SKM-1 treated with dmso at 0.1 percent for 144 hours (cell line): ENCODE data around the gene ACVR1C.

ENCODE experiments used
- DNase-seq: peaks from one replicate; lab custom pipeline; 2025; ENCODE audit not compliant: unreplicated experiment; lab: John Stamatoyannopoulos, UW

The ACVR1C gene

DNA sequence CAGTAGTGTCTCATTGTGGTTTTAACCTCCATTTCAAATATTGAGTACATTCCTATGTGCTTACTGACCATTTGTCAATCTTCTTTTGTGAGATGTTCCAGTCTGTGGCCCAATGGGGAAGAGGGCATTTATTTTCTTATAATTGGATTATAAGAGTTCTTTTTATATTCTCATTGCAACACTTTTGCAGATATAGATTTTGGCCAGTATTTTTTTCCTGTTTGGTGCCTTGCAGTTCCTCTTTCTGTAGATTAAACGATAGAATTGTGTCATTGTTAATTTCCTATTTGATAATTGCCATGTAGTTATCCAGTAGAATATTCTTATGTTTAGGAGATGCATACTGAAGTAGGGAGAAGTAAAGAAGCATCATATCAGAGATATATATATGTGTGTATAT is 128.3 kb downstream of the ACVR1C start:
- peak; percentile 32 for DNase-seq

DNA sequence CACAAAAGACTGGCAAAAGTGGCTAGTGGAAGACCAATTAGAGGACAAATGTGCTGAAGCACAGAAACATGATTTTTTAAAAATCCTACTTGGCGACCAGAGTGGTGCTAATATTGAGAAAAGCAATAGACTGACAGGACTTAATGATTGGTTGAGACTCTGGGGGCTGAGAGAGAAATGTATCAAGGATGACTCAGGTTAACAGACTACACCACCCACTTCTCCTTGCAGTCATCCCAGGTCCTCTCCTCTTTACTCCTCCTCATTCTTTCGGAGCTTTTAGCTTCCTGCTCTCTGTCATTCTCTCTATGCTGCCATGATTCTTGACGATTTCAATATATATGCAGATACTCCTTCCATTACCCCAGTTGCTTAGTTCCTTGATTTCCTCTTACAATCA is 130.2 kb downstream of the ACVR1C start:
- DNase-seq = no peak

DNA sequence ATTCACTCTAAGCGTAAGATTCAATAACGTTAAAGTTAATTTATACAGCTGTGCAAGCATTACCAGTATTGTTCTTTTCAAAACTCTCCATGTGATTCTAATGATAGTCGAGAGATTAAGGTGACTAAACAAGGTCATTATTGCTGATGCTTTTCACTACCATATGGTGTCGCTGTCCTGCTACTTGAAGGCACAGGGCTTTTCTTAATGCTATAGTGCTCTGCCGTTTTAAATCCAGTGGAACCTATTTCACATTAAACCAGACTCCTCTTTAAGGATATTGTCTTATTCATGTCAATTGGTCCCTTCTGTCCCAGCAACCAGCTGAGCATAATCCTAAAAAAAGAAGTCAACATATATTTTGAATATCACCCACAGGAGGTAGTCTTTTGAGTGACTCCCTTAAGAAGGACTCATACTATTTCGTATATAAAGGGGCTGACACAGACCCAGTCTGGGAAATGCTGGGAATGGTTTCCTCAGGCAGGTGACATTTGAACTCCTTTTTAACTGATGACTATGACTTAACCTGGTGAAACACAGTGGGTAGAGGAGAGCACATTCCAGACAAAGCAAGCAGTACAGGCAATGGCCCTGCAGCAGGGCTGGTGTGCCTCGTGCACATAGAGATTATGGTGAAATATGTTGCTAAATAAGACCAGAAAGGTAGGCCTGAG is 130.9 kb downstream of the ACVR1C start:
- peak; percentile 73 for DNase-seq

DNA sequence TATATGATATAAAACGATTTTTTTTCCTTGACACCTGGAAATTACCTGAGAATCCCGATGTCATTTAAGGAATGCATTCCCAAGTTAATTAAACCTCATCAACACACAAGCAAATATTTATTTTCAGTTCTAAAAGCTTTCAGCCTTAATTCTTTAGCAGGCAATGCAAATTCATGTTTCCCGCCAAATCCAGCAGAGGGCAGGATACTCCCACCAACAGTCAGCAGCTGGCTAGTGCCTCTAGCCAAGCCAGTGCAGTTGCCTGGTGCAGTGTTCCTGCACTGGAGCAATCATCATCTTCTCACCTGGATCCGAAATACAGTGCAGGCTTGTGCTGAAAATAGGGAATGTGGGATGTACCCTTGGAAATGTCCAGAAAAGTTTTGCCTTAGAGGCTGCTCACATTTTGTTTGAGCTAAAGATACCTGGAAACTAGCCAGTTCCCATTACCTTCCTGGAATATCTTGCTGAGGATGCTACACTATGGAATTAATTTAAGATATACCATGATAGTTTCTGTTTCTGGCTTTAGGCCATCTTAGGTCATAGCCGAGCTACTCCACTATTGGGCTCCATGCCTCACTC is 136.4 kb downstream of the ACVR1C start:
- DNase-seq = peak; percentile 40

DNA sequence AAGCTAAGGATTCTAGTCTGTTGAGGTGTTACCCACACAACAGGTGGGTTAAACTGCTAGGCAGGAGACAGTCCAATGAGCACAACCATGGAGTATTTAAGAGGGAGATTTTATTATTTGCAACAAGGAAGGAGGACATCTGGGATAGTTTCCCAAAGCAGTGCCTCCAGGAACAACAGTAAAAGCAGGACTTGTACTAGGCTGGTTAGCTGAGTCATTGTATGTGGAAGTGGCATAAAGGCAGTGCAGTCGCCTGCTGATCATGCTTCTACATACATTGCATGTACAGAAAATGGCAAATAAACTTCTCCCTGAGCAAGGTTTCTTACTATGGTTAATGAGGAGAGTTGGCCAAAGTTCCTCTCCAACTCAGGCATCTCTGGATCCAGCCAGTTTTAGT is 138.7 kb downstream of the ACVR1C start:
- no peak for DNase-seq

DNA sequence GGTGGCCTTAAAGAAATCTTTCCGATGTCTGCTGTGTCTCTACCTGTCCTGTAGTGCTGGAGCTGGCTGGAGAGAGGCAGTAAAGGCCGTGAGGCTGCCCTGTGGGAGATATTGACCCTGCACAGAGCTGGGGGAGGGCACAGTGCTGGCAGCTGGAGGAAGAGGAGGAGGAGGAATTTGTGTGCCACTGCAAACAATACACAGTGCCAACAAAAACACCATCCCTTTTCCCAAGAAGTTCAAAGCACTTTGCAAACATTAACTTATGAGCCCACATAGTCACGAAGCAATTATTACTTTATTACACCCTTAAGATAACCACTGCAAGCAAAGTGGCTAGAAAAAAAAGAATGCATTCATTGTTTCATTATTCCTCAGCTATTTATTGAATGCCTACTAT is 139.8 kb downstream of the ACVR1C start:
- no peak for DNase-seq

DNA sequence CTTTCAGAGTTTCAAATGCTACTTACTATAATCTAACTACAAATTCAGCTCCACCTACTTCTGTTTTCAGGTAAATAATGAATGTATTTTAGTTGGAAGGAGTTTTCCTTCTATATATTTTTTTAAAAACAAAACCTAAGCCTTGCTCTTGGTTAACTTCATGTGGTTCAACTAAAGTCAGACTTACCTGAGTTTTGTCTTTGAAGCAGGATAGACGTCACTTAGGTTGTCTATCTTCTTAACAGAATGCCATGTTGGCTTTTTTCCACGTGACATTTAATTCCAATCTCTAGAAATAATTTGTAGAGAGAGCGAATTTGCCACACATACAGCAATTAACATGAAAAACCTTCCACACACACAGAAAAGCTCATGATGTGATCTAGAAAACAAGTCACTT is 140.9 kb downstream of the ACVR1C start:
- DNase-seq = no peak

DNA sequence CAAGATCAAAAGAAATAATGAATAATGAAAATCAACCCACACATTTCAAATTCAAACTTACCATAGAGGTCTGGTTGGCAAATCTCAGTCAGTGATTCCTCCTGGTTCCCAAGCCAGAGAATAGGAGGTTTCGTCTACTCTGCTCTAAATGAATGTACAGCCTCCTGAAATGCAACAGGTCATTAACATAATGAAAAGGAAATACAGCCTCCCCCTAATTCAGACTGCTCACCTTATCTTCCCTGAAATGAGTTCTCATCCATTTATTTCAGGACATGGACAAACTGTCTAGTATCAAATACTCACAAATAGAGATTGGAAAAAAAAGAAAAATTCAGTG is 141.4 kb downstream of the ACVR1C start:
- no peak for DNase-seq

DNA sequence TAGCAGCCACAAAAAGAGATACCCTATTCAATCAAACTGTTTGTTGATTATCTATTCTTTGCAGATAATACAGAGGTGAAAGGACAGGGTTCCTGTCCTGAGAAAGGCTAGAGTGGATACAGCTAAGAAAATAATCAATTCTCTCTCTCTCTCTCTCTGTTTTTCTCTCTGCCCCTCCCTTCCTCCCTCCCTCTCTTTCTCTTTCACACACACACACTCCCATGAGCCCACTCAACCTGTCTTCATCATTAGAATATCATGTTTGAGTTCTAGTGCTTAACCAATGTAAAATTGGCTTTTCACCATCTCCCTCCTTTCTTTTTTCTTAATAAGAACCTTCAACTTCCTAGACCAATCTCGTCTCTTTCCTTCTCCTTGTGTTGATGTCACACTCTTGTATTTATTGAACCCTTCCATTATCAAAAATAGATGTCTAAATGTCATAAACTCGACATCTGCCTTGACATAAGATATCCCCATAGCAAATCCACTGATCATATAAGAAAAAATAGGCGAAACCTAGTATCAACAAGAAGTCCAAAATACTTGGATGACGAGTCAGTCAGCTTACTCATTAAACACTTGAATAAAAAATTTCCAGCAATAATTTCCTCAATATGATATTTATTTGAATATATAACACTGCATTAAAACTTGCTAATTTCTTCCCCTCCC is 141.9 kb downstream of the ACVR1C start:
- DNase-seq = no peak

DNA sequence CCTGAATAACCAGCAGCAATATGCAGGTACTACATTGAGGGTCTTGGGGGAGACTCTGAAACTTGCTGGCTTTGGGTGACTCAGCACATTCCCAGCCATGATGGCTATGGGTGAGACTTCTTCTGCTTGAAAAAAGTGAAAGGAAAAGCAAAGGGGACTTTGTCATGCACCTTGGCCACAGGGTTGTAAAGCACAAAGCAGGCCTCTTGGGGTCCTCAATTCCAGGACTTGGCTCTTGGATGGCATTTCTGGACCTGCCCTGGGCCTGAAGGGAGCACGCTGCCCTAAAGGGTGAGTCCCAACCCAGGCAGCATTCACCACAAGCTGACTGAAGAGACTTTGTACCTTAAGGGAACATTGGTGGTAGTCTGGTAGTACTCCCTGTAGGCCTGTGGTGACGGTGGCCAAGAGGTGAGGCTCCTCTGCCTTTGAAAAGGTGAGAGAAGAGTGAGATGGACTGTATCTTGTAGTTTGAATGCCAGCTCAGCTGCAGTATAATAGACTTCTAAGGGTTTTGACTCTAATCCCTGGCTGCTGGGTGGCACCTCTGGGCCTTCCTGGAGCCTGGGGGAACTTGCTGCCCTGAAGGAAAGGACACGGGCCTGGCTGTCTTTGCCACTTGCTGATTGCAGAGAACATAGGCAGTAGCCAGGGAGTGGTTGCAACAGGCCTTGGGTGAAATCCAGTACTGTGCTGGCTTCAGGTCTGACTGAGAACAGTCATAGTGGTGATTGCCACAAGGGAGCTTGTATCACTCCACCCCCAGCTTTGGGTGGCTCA is 148.3 kb downstream of the ACVR1C start:
- no peak for DNase-seq

DNA sequence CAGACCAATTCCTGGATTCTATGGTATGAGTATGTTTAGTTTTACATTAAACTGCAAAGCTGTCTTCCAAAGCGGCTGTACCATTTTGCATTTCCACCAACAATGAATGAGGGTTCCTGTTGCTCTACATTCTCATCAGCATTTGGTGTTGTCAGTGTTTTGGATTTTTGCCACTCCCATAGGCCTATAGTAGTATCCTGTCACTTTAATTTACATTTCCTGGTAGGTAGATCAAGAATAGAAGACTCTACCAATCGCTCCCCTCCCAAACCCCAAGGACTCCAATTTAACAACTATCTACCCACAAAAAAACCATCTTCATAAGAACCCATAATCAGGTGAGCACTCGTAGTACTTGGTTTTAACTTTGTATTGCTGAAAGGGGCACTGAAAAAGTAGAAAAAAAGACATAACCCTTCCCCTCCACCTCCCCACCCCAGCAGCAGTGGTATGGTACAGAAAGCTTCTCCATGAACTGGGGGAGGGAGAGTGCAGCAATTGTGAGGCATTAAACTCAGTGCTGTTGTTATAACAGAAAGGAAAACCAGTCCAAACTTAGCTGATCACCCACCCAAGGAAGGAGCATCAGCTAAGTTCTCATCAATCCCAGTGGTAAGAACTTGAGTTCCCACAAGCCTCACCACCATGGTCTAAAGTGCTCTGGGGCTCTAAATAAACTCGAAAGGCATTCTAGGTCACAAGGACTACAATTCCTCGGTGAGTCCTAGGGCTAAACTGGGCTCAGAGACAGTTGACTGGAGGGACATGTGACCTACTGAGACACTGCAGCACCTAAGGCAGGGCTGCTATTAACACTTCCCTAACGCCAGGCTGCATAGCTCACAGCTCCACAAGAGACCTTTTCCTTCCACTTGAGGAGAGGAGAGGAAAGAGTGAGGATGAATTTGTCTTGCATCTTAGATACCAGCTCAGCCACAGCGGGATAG is 149.3 kb downstream of the ACVR1C start:
- no peak for DNase-seq

DNA sequence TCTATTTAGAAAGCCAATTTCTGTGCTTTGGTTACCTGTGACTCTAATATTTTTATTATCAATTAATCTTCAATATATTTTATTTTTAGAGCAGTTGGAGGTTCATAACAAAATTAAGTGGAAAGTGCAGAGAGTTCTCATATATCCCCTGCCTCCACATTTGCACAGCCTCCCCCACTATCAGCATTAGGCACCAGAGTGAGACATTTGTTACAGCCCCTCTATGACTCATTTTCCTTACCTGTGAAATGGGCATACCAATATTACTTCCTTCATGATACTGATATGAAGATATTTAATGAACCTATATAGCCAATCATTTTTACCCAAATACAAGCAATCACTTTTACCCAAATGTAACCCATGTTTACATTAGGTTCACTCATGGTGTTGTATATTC is 150.7 kb downstream of the ACVR1C start:
- DNase-seq = no peak

DNA sequence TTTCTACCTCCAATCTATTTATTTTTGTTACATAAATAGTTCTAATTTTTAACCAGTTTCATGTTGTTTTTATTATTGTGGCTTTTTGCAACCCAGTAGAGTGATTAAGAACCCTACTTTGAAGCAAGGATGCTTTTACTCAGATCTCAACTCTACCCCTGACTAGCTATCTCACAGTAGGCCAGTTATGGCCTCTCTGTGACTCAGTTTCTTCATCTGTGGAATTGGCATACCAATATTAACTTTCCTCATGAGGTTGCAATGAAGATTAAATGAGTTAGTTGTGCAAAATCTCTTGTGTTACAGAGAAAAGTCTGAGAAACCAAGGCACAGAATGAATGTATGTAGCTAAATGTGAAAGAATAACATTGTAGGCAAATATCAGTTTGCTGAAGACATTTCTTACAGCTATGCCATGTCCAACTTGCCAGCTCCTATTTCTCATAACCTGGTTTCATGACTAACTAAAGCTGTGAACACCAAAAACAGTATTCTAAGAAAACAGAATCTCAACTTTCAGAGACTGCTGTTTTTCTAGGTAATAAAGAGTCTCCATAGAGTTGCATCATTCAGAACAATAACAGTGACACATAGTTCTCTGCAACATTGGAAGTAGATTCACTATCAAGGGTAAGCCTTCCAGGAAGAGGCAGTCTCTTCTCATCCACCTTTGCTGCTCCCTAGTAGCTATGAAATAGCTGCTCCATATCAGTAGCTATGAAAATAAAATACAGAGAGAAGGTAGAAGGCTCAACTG is 151.5 kb downstream of the ACVR1C start:
- no peak for DNase-seq
